Aorta (tissue), 5 donors: ENCODE data around the gene DRAP1. TPM values are rescaled to one million over a fixed set of nuclear protein-coding genes. Genes with fewer than 3 reads are reported as not detected.

Experiments used
- ATAC-seq: fragments of 200-7000 bp; cut with Tn5 transposase; one replicate; pipeline ENCODE4 v1.9.1; 2022; ENCODE audit warnings: moderate library complexity; ENCODE audit not compliant: low FRiP score
- DNase-seq, 2 donors: peaks; one replicate each; pipeline ENCODE4 v3.0.0-alpha.2; 2020
- H3K27ac ChIP-seq, 2 donors: one replicate each; pipeline ENCODE4 v1.5.1; 2013; ENCODE audit warnings: low read length in 2 of 2, mild to moderate bottlenecking in 2 of 2, moderate library complexity in 2 of 2, control low read depth in 1 of 2, inconsistent platforms in 1 of 2, low read depth in 1 of 2
- H3K27me3 ChIP-seq, 2 donors: one replicate each; pipeline ENCODE4 v1.6.1; 2013; ENCODE audit warnings: control low read depth in 1 of 2, low read length in 1 of 2, mild to moderate bottlenecking in 1 of 2, moderate library complexity in 1 of 2; ENCODE audit not compliant: insufficient read depth in 2 of 2, control insufficient read depth in 1 of 2
- H3K36me3 ChIP-seq, 2 donors: one replicate each; pipeline ENCODE4 v1.6.1; 2013; ENCODE audit warnings: control low read depth in 1 of 2, low read length in 1 of 2, mild to moderate bottlenecking in 1 of 2; ENCODE audit not compliant: insufficient read depth in 2 of 2, control insufficient read depth in 1 of 2
- H3K4me1 ChIP-seq, 2 donors: one replicate each; pipeline ENCODE4 v1.6.1; 2013; ENCODE audit warnings: low read length in 2 of 2, control low read depth in 1 of 2, mild to moderate bottlenecking in 1 of 2, moderate library complexity in 1 of 2; ENCODE audit not compliant: insufficient read depth in 2 of 2, control insufficient read depth in 1 of 2
- H3K4me3 ChIP-seq, 2 donors: one replicate each; pipeline ENCODE4 v1.5.1; 2013; ENCODE audit warnings: low read length in 2 of 2, control low read depth in 1 of 2, mild to moderate bottlenecking in 1 of 2
- H3K9me3 ChIP-seq: one replicate; pipeline ENCODE4 v1.6.1; 2013; ENCODE audit warnings: mild to moderate bottlenecking, low read length; ENCODE audit not compliant: control insufficient read depth
- WGBS, 2 donors: extraction: QIAGEN DNeasy Blood & Tissue Kit; methylation state at CpG; one replicate each; pipeline ENCODE4 v1.1.7; 2013; 5-methylcytosine and 5-hydroxymethylcytosine counted together
- intact Hi-C, 2 donors: fragments of 100-400 bp; cut with DNase I; formaldehyde crosslinking; loops; one replicate each; pipeline versions ENCODE4 v1.14.2 to v1.15.0; 2022
- polyA plus RNA-seq, 2 donors: library from polyadenylated mRNA; stranded (reverse); fragments of 200-250 nt; gene quantifications; one replicate each; pipeline ENCODE4 v1.2.3, GENCODE V29; 2013
- total RNA-seq, 2 donors: library from RNA; stranded (reverse); fragmentation: NEBNext Ultra II Directional; extraction: Animal tissue kit (Norgen Biotek cat#: 25700); gene quantifications; one replicate each; pipeline ENCODE4 v1.2.1, GENCODE V29; 2021
- donor health status: healthy with polysubstance abuse.
- donor health status: Bipolar disorder and iron deficiency.
- donor health status: DM: no; HTN: no; CAD: no.
- donor health status: DM: no; HTN: no; CAD: no.
- donor health status: DM: yes; HTN: yes; CAD: no.

The DRAP1 gene
- total and polyA plus RNA-seq, 4 donors, result 65.9 to 122 (median 87.6) TPM

DNA sequence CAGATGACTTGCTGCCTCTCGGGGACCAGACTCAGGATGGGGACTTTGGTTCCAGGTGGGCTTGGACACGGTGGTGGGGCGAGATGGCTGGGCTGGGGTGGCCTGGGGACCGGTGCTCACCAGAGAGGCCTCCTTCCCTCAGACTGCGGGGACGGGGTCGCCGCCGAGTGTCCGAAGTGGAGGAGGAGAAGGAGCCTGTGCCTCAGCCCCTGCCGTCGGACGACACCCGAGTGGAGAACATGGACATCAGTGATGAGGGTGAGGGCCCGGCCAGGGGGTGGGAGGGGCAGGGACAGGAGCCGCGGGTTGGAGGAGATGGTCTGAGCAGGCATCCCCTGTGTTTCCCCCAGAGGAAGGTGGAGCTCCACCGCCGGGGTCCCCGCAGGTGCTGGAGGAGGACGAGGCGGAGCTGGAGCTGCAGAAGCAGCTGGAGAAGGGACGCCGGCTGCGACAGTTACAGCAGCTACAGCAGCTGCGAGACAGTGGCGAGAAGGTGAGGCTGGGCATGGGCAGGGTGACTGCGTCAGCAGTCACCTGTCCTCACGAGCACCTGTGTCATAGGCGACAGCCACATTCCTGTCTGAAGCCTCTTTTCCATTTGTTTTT is 48.2 kb downstream of the DRAP1 start:
- H3K36me3 ChIP-seq, result peaks cover 0 to 20% of the 10 kb centered on the region in 2 donors

GRCh38 chr11:65968600-65969482 is 49.6 kb downstream of the DRAP1 start:
- Histone ChIP-seq H3K27me3 (no peaks in the 10 kb centered on the region), H3K4me1 (no peaks in the 10 kb centered on the region), H3K36me3 (peaks cover 0 to 20% of the 10 kb centered on the region in 2 donors), H3K27ac (no peak overlapping the region), H3K4me3 (no peak overlapping the region), H3K9me3 (no peaks in the 10 kb centered on the region)
- 81 to 83% methylated on average over 15 of the region's 15 CpGs for WGBS, 2 donors
- intact Hi-C loops, result loop anchor here in 1 of 2 donors (5.0 kb wide), 1 partner anchor 102 kb away; no protein-coding TSS in a partner anchor
- DNase-seq, result no peak
- ATAC-seq, result peak; percentile 23

More for the DNA sequence above, 48.2 kb downstream of the DRAP1 start:
- DNase-seq (no peak), ATAC-seq (no peak)
- 89 to 91% methylated on average over 25 to 30 of the region's 30 CpGs for WGBS, 2 donors
- H3K9me3 ChIP-seq, result no peaks in the 10 kb centered on the region
- no peaks in the 10 kb centered on the region for H3K27me3 ChIP-seq
- no peaks in the 10 kb centered on the region for H3K4me1 ChIP-seq
- intact Hi-C loops, result loop anchor here in 1 of 2 donors (5.0 kb wide), 1 partner anchor 100 kb away; no protein-coding TSS in a partner anchor
- H3K4me3 ChIP-seq, result no peak overlapping the region
- H3K27ac ChIP-seq, result no peak overlapping the region

Other genes with a start within 250 kb of the DRAP1 start
- 10 to 100 TPM; 59.8 to 64.4 TPM for gene KAT5, start 207.2 kb upstream of the DRAP1 start, total RNA-seq
- 100 to 1,000 TPM in 1 of 2 donors, 10 to 100 TPM in 1; 29.2 to 120 TPM for gene KAT5, start 207.2 kb upstream of the DRAP1 start, polyA plus RNA-seq
- 10 to 100 TPM; 53.5 to 57.6 TPM for gene RNASEH2C, start 198.6 kb upstream of the DRAP1 start, total RNA-seq
- 100 to 1,000 TPM in 1 of 2 donors, 10 to 100 TPM in 1; 80.1 to 113 TPM for gene RNASEH2C, start 198.6 kb upstream of the DRAP1 start, polyA plus RNA-seq
- 10 to 100 TPM; 15.7 to 16.7 TPM for gene AP5B1, start 138.4 kb upstream of the DRAP1 start, total RNA-seq
- gene AP5B1, start 138.4 kb upstream of the DRAP1 start, polyA plus RNA-seq, result 10 to 100 TPM in 1 of 2 donors, 1 to 10 TPM in 1; 3.3 to 10.8 TPM
- gene OVOL1, start 132.4 kb upstream of the DRAP1 start, total RNA-seq, result not detected
- gene OVOL1, start 132.4 kb upstream of the DRAP1 start, polyA plus RNA-seq, result 1 to 10 TPM in 1 of 2 donors, under 1 TPM in 1; 0.28 to 3.9 TPM
- gene SNX32, start 85.5 kb upstream of the DRAP1 start, total RNA-seq, result 1 to 10 TPM in 1 of 2 donors, under 1 TPM in 1; 0.39 to 2.4 TPM
- 1 to 10 TPM in 1 of 2 donors, not detected in 1; 1.2 TPM for gene SNX32, start 85.5 kb upstream of the DRAP1 start, polyA plus RNA-seq
- gene CFL1, start 61.2 kb upstream of the DRAP1 start, total RNA-seq, result 100 to 1,000 TPM; 563 to 812 TPM
- 100 to 1,000 TPM; 571 to 688 TPM for gene CFL1, start 61.2 kb upstream of the DRAP1 start, polyA plus RNA-seq
- gene MUS81, start 59.0 kb upstream of the DRAP1 start, total RNA-seq, result 10 to 100 TPM; 60.7 to 63.1 TPM
- gene MUS81, start 59.0 kb upstream of the DRAP1 start, polyA plus RNA-seq, result 100 to 1,000 TPM in 1 of 2 donors, 10 to 100 TPM in 1; 40.7 to 102 TPM
- 100 to 1,000 TPM; 139 to 185 TPM for gene EFEMP2, start 46.6 kb upstream of the DRAP1 start, total RNA-seq
- 100 to 1,000 TPM; 136 to 224 TPM for gene EFEMP2, start 46.6 kb upstream of the DRAP1 start, polyA plus RNA-seq
- gene CTSW, start 39.6 kb upstream of the DRAP1 start, total RNA-seq, result 1 to 10 TPM; 1.8 to 3.9 TPM
- gene CTSW, start 39.6 kb upstream of the DRAP1 start, polyA plus RNA-seq, result 1 to 10 TPM; 1.8 to 2.9 TPM
- 10 to 100 TPM; 40.2 to 47.7 TPM for gene FIBP, start 31.0 kb upstream of the DRAP1 start, total RNA-seq
- 10 to 100 TPM; 57.2 to 73.1 TPM for gene FIBP, start 31.0 kb upstream of the DRAP1 start, polyA plus RNA-seq
- 10 to 100 TPM; 30.1 to 46.9 TPM for gene CCDC85B, start 28.8 kb upstream of the DRAP1 start, total RNA-seq
- 10 to 100 TPM; 23.9 to 72.8 TPM for gene CCDC85B, start 28.8 kb upstream of the DRAP1 start, polyA plus RNA-seq
- 10 to 100 TPM in 1 of 2 donors, 1 to 10 TPM in 1; 7.2 to 31.9 TPM for gene FOSL1, start 19.0 kb upstream of the DRAP1 start, total RNA-seq
- gene FOSL1, start 19.0 kb upstream of the DRAP1 start, polyA plus RNA-seq, result 1 to 10 TPM; 1.6 to 6.4 TPM
- gene C11orf68, start 364 bp upstream of the DRAP1 start, total RNA-seq, result 10 to 100 TPM; 45.6 to 47.3 TPM
- gene C11orf68, start 364 bp upstream of the DRAP1 start, polyA plus RNA-seq, result 10 to 100 TPM; 34.9 to 55.3 TPM
- not detected for gene TSGA10IP, start 26.1 kb downstream of the DRAP1 start, total RNA-seq
- not detected for gene TSGA10IP, start 26.1 kb downstream of the DRAP1 start, polyA plus RNA-seq
- gene SART1, start 42.3 kb downstream of the DRAP1 start, total RNA-seq, result 10 to 100 TPM; 50.9 to 52.3 TPM
- gene SART1, start 42.3 kb downstream of the DRAP1 start, polyA plus RNA-seq, result 100 to 1,000 TPM in 1 of 2 donors, 10 to 100 TPM in 1; 27.9 to 129 TPM
- 10 to 100 TPM; 28.7 to 35.0 TPM for gene EIF1AD, start 82.7 kb downstream of the DRAP1 start, total RNA-seq
- gene EIF1AD, start 82.7 kb downstream of the DRAP1 start, polyA plus RNA-seq, result 10 to 100 TPM in 1 of 2 donors, 1 to 10 TPM in 1; 8.4 to 16.2 TPM
- 100 to 1,000 TPM; 136 to 145 TPM for gene BANF1, start 83.1 kb downstream of the DRAP1 start, total RNA-seq
- 100 to 1,000 TPM; 156 to 187 TPM for gene BANF1, start 83.1 kb downstream of the DRAP1 start, polyA plus RNA-seq
- 10 to 100 TPM in 1 of 2 donors, 1 to 10 TPM in 1; 6.6 to 14.0 TPM for gene CST6, start 92.6 kb downstream of the DRAP1 start, total RNA-seq
- 10 to 100 TPM; 19.0 to 28.0 TPM for gene CST6, start 92.6 kb downstream of the DRAP1 start, polyA plus RNA-seq
- 1 to 10 TPM; 1.0 to 1.2 TPM for gene CATSPER1, start 107.1 kb downstream of the DRAP1 start, total RNA-seq
- gene CATSPER1, start 107.1 kb downstream of the DRAP1 start, polyA plus RNA-seq, result under 1 TPM in 1 of 2 donors, not detected in 1; 0.10 TPM
- gene GAL3ST3, start 129.7 kb downstream of the DRAP1 start, total RNA-seq, result not detected
- not detected for gene GAL3ST3, start 129.7 kb downstream of the DRAP1 start, polyA plus RNA-seq
- gene SF3B2, start 132.9 kb downstream of the DRAP1 start, total RNA-seq, result 100 to 1,000 TPM; 141 to 146 TPM
- gene SF3B2, start 132.9 kb downstream of the DRAP1 start, polyA plus RNA-seq, result 100 to 1,000 TPM in 1 of 2 donors, 10 to 100 TPM in 1; 59.0 to 126 TPM
- 100 to 1,000 TPM in 1 of 2 donors, 10 to 100 TPM in 1; 85.7 to 119 TPM for gene PACS1, start 150.8 kb downstream of the DRAP1 start, total RNA-seq
- gene PACS1, start 150.8 kb downstream of the DRAP1 start, polyA plus RNA-seq, result 10 to 100 TPM; 16.2 to 32.5 TPM